Breast epithelium (tissue), 4 donors: ENCODE measurements around the gene ANGEL1. TPM values are rescaled to one million over a fixed set of nuclear protein-coding genes. Genes with fewer than 3 reads are reported as not detected.

Experiments used
- DNase-seq, 2 donors: peaks; one replicate each; pipeline ENCODE4 v3.0.0-alpha.2; 2019; ENCODE audit warnings: low spot score in 2 of 2
- H3K27ac ChIP-seq, 2 donors: fragments of 200-600 bp; sonication (generic) in 1 of 2; one replicate each; pipeline ENCODE4 v1.5.1; 2016 to 2019; ENCODE audit warnings: mild to moderate bottlenecking in 1 of 2
- H3K27me3 ChIP-seq, 2 donors: fragments of 200-600 bp; sonication (generic) in 1 of 2; one replicate each; pipeline versions ENCODE4 v1.5.1 to v1.6.0; 2017 to 2019; ENCODE audit warnings: control low read depth in 1 of 2, mild to moderate bottlenecking in 1 of 2
- H3K36me3 ChIP-seq: fragments of 200-600 bp; one replicate; pipeline ENCODE4 v1.5.1; 2019
- H3K4me1 ChIP-seq, 2 donors: fragments of 200-600 bp; sonication (generic); one replicate each; pipeline ENCODE4 v1.5.1; 2016 to 2019; ENCODE audit warnings: control low read depth in 1 of 2
- H3K4me3 ChIP-seq, 3 donors: fragments of 200-600 bp; sonication (generic); 1 replicate in 2 of 3; 2 replicates in 1 of 3; pipeline ENCODE4 v1.5.1; 2016 to 2019; ENCODE audit warnings: mild to moderate bottlenecking in 3 of 3, moderate library complexity in 2 of 3
- H3K9me3 ChIP-seq, 2 donors: fragments of 200-600 bp; sonication (generic) in 1 of 2; one replicate each; pipeline ENCODE4 v1.5.1; 2016 to 2019; ENCODE audit warnings: control low read depth in 1 of 2
- CTCF ChIP-seq, 3 donors: fragments of 450-650 bp; IDR thresholded peaks; one replicate each; pipeline ENCODE4 v1.5.1; 2016 to 2017; ENCODE audit warnings: antibody characterized with exemption in 3 of 3, mild to moderate bottlenecking in 3 of 3, moderate library complexity in 3 of 3
- POLR2A ChIP-seq: fragments of 450-650 bp; IDR thresholded peaks from one replicate; pipeline ENCODE4 v1.6.1; 2016; ENCODE audit warnings: antibody characterized with exemption, mild to moderate bottlenecking, moderate library complexity
- POLR2AphosphoS5 ChIP-seq, 3 donors: sonication (generic); formaldehyde crosslinking; IDR thresholded peaks; one replicate each; pipeline ENCODE4 v1.6.1; 2017; ENCODE audit warnings: antibody characterized with exemption in 3 of 3
- intact Hi-C: fragments of 100-400 bp; cut with DNase I; formaldehyde crosslinking; loops from one replicate; pipeline ENCODE4 v1.15.1; 2023; ENCODE audit warnings: low total_unique reads
- total RNA-seq, 3 donors: library from RNA; depleted of rRNA; stranded (reverse); fragments of >200 nt; gene quantifications; one replicate each; pipeline ENCODE4 v1.1.0, GENCODE V29; 2016

ANGEL1 gene
- total RNA-seq, 3 donors from 2014 or later = 18.6 to 30.5 (median 24.7) TPM

GRCh38 chr14:76765461-76765931 is 47.2 kb downstream of the ANGEL1 start:
- TF ChIP-seq CTCF (IDR thresholded peaks at IDR 0.05) (no peak), POLR2AphosphoS5 (IDR thresholded peaks at IDR 0.05) (no peak), POLR2A (no peak)
- no peaks in the 10 kb centered on the region for H3K27me3 ChIP-seq
- no peaks in the 10 kb centered on the region for H3K36me3 ChIP-seq
- H3K9me3 ChIP-seq = no peaks in the 10 kb centered on the region
- DNase-seq = peak in 1 of 2 donors; percentile 7
- intact Hi-C loops = no loop called here
- no peak overlapping the region for H3K4me3 ChIP-seq
- H3K27ac ChIP-seq = no peak overlapping the region
- H3K4me1 ChIP-seq = no peaks in the 10 kb centered on the region

GRCh38 chr14:76763096-76764041 is 49.3 kb downstream of the ANGEL1 start:
- Histone ChIP-seq H3K9me3 (no peaks in the 10 kb centered on the region), H3K36me3 (no peaks in the 10 kb centered on the region), H3K27me3 (no peaks in the 10 kb centered on the region), H3K4me1 (no peaks in the 10 kb centered on the region), H3K27ac (peak overlapping the region in 1 of 2 donors; percentile 19), H3K4me3 (peak overlapping the region; percentile 71 to 97 (median 82))
- TF ChIP-seq POLR2AphosphoS5 (IDR thresholded peaks at IDR 0.05) = no peak
- TF ChIP-seq CTCF (IDR thresholded peaks at IDR 0.05) = no peak
- intact Hi-C loops = no loop called here
- DNase-seq = peak in 1 of 2 donors; percentile 9

- Histone ChIP-seq H3K4me1 (no peaks in the 10 kb centered on the region), H3K27me3 (no peaks in the 10 kb centered on the region), H3K4me3 (peak overlapping the region; percentile 71 to 97 (median 82)), H3K36me3 (no peaks in the 10 kb centered on the region), H3K9me3 (no peaks in the 10 kb centered on the region), H3K27ac (peak overlapping the region in 1 of 2 donors; percentile 83)
- DNase-seq = peak in 1 of 2 donors; percentile 15
- intact Hi-C loops = no loop called here
- TF ChIP-seq POLR2A = no peak
- TF ChIP-seq POLR2AphosphoS5 (IDR thresholded peaks at IDR 0.05) = no peak
Measured at GRCh38 chr14:76762411-76763095, 50.1 kb downstream of the ANGEL1 start.

GRCh38 chr14:76761960-76762410 is 50.7 kb downstream of the ANGEL1 start:
- no peaks in the 10 kb centered on the region for H3K27me3 ChIP-seq
- intact Hi-C loops = no loop called here
- no peak for TF ChIP-seq POLR2A
- TF ChIP-seq CTCF (IDR thresholded peaks at IDR 0.05) = no peak
- no peak for TF ChIP-seq POLR2AphosphoS5 (IDR thresholded peaks at IDR 0.05)
- H3K36me3 ChIP-seq = no peaks in the 10 kb centered on the region
- H3K4me3 ChIP-seq = peak overlapping the region; percentile 71 to 97 (median 82)
- H3K27ac ChIP-seq = peak overlapping the region in 1 of 2 donors; percentile 83
- H3K9me3 ChIP-seq = no peaks in the 10 kb centered on the region
- no peaks in the 10 kb centered on the region for H3K4me1 ChIP-seq
- DNase-seq = no peak

- Histone ChIP-seq H3K9me3 (no peaks in the 10 kb centered on the region), H3K36me3 (no peaks in the 10 kb centered on the region), H3K27me3 (no peaks in the 10 kb centered on the region), H3K4me1 (no peaks in the 10 kb centered on the region), H3K4me3 (peak within 1 kb of the TSS; percentile 71 to 97 (median 82)), H3K27ac (peak within 1 kb of the TSS; percentile 42 to 83)
- intact Hi-C loops = no loop called here
- DNase-seq = peak in 1 of 2 donors; percentile 17
- no peak for TF ChIP-seq POLR2A
- TF ChIP-seq POLR2AphosphoS5 (IDR thresholded peaks at IDR 0.05) = no peak
- TF ChIP-seq CTCF (IDR thresholded peaks at IDR 0.05) = no peak
Measured at GRCh38 chr14:76761136-76761959, 51.3 kb downstream of the ANGEL1 start, which contains the start of gene VASH1. Gene VASH1, plus strand, starts transcription at chr14:76761468. Its CDS starts 1,354 bp downstream, at chr14:76762822.
